NCI-H2227 (cell line): ENCODE data around the gene DGKG.

ENCODE experiments used
- DNase-seq: peaks from one replicate; lab custom pipeline; 2025; ENCODE audit not compliant: unreplicated experiment; lab: John Stamatoyannopoulos, UW

DGKG gene

GRCh38 chr3:186320862-186321568 is 41.0 kb downstream of the DGKG start:
- no peak for DNase-seq

GRCh38 chr3:186319945-186320344 is 42.1 kb downstream of the DGKG start:
- no peak for DNase-seq

- no peak for DNase-seq
Measured at GRCh38 chr3:186318135-186318534, 43.9 kb downstream of the DGKG start.

GRCh38 chr3:186317478-186317877 is 44.6 kb downstream of the DGKG start:
- DNase-seq: no peak

- no peak for DNase-seq
Measured at GRCh38 chr3:186316666-186317260, 45.3 kb downstream of the DGKG start.

- no peak for DNase-seq
Measured at GRCh38 chr3:186315581-186316354, 46.3 kb downstream of the DGKG start.

- no peak for DNase-seq
Measured at GRCh38 chr3:186314896-186315295, 47.1 kb downstream of the DGKG start.

GRCh38 chr3:186311441-186311840 is 50.6 kb downstream of the DGKG start:
- no peak for DNase-seq

GRCh38 chr3:186308549-186308948 is 53.5 kb downstream of the DGKG start:
- DNase-seq: no peak

- no peak for DNase-seq
Measured at GRCh38 chr3:186307594-186308221, 54.3 kb downstream of the DGKG start.

GRCh38 chr3:186305286-186305685 is 56.7 kb downstream of the DGKG start:
- no peak for DNase-seq

GRCh38 chr3:186303965-186304364 is 58.1 kb downstream of the DGKG start:
- DNase-seq: no peak

- DNase-seq: no peak
Measured at GRCh38 chr3:186299327-186299726, 62.7 kb downstream of the DGKG start.

GRCh38 chr3:186298876-186299275 is 63.2 kb downstream of the DGKG start:
- DNase-seq: no peak

- no peak for DNase-seq
Measured at GRCh38 chr3:186290796-186291195, 71.2 kb downstream of the DGKG start.

- DNase-seq: no peak
Measured at GRCh38 chr3:186287711-186288110, 74.3 kb downstream of the DGKG start.

GRCh38 chr3:186286114-186286513 is 75.9 kb downstream of the DGKG start:
- no peak for DNase-seq

- DNase-seq: no peak
Measured at GRCh38 chr3:186284661-186285060, 77.4 kb downstream of the DGKG start.

GRCh38 chr3:186284349-186284652 is 77.7 kb downstream of the DGKG start:
- DNase-seq: no peak

- DNase-seq: no peak
Measured at GRCh38 chr3:186283651-186284348, 78.2 kb downstream of the DGKG start.

GRCh38 chr3:186283096-186283495 is 78.9 kb downstream of the DGKG start:
- no peak for DNase-seq
